Measurements from ENCODE around the gene SPOCK1.

DNA sequence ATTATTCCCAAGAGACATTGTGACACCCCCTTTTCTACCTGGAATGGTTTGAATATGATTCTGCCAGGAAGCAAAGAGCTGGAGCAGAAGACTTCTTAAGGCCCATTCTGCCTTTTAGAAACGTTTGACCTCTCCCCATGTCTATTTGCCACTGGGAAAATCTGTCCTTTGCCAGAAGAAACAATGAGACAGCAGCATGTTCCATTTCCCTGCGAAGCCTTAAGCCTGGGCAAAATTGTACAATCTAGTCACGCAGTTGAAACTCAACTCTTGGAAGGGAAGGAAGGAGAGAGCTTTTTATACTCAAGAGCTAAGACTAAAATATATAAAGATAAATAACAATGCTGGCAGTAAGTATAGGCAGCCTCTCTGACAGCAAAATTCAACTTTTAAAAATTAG is 22.1 kb upstream of the SPOCK1 start:
- TF ChIP-seq, protein P1, sequence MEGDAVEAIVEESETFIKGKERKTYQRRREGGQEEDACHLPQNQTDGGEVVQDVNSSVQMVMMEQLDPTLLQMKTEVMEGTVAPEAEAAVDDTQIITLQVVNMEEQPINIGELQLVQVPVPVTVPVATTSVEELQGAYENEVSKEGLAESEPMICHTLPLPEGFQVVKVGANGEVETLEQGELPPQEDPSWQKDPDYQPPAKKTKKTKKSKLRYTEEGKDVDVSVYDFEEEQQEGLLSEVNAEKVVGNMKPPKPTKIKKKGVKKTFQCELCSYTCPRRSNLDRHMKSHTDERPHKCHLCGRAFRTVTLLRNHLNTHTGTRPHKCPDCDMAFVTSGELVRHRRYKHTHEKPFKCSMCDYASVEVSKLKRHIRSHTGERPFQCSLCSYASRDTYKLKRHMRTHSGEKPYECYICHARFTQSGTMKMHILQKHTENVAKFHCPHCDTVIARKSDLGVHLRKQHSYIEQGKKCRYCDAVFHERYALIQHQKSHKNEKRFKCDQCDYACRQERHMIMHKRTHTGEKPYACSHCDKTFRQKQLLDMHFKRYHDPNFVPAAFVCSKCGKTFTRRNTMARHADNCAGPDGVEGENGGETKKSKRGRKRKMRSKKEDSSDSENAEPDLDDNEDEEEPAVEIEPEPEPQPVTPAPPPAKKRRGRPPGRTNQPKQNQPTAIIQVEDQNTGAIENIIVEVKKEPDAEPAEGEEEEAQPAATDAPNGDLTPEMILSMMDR (IDR thresholded peaks at IDR 0.05), result no peak
- no peak for TF ChIP-seq POLR2A (IDR thresholded peaks at IDR 0.05)
